ENCODE data around the gene TFAP2A.

Gene TFAP2A

DNA sequence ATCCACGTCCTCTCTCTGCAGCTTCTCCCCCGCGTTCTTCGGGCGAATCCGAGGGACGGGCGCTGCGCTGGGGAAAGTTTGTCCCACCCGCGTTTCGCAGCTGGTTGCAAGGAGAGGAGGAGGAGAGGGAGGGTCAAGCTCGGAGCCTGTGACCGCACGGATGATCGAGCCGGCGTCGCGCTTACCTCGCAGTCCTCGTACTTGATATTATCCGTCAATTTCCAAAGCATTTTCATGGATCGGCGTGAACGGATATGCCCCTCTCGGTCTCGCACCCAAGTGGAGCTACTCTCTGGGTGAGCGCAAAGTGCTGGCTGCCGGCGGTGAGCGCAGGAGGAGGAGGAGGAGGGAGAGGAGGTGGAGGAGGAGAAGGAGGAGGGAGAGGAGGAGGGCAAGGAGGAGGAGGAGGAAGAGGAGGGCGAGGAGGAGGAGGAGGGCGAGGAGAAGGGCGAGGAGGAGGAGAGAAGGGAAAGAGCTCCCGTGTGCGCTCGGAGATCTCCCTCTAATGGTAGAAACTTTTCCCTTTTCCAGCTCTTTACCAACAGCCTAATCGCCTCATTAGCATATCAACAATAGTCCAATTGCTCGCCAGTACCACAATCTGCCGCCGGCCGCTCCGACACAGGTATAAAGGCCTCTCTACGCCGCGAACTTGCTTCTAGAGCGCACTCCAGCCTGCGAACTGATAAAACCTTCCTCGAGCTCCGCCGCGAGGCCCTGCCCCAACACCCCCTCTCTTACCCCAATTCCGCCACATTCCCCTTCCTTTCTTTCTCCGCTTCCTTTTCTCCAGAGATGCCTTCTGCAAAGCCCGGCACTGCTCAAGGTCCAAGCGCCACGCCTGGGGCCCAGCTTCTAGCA lies at the start of gene TFAP2A:
TFAP2A (minus strand) TSS at position 319 of the 861 bp plus-strand sequence; CDS start at position 236, 83 bp downstream.
- no peak for DNase-seq (ENCODE audit: low read depth)

DNA sequence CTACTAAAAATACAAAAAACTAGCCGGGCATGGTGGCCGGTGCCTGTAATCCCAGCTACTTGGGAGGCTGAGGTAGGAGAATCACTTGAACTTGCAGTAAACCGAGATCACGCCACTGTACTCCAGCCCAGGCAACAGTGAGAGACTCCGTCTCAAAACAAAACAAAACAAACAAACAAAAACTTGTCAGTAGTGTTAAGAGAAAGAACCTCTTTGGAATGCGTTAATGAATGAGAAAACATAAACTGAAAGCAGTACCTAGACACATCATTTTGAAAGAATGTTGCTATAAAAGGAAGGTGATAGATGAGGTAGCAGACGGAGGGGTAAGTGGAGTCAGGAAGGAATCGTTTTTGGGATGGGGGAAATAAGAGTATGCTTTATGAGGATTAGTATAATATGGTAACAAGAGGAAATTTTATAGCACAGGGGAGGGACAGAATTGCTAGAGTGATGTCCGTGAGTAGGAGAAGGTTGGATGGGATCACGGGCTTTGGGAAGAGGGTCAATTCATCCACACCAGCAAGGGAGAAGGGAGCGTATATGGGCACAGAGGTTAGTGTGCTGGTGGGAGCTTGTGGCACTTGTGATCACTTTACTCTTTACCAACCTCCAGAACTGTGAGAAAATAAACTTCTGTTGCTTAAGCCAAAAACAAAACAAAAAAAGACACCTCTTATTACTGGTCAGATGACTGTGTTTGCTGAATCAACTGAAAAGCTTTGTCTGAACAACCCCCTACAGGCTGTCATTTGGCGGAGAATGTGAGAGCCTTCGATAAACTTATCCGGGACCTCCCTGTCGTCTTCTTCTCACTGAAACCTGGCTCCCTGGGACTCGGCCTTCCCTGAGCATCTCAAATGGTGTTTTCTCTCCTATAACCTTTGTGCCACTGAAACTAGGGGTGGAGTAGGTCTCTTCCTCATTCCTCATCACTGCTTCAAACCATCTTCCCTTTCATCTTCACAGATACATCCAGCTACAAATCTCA lies 48.9 kb upstream of the TFAP2A start:
- no peak for DNase-seq (ENCODE audit: low read depth)

DNA sequence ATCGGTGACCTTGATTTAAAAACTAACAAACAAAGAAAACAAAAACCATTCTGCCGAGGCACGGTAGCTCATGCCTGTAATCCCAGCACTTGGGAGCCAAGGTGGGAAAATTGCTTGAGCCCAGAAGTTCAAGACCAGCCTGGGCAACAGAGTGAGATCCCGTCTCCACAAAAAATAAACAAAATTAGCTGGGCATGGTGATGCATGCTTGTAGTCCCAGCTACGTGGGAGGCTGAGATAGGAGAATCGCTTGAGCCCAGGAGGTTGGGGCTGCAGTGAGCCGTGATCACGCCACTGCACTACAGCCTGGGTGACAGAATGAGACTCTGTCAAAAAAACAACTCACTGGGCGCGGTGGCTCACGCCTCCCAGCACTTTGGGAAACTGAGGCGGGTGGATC lies 48.2 kb upstream of the TFAP2A start:
- DNase-seq (ENCODE audit: low read depth): no peak

DNA sequence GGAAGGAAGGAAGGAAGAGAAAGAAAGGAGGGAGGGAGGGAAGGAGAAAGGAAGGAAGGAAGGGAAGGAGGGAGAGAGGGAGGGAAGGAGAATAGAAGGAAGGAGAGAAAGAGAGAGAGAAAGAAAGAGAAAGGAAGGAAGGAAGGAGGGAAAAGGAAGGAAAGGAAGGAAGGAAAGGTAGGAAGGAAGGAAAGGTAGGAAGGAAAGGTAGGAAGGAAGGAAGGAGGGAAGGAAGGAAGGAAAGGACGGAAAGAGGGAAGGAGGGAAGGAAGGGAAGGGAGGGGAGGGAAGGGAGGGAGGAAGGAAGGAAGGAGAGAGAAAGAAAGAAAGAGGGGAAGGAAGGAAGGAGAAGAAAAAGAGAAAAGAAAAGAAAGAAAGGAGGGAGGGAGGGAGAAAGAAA lies 47.0 kb upstream of the TFAP2A start:
- DNase-seq (ENCODE audit: low read depth): no peak

DNA sequence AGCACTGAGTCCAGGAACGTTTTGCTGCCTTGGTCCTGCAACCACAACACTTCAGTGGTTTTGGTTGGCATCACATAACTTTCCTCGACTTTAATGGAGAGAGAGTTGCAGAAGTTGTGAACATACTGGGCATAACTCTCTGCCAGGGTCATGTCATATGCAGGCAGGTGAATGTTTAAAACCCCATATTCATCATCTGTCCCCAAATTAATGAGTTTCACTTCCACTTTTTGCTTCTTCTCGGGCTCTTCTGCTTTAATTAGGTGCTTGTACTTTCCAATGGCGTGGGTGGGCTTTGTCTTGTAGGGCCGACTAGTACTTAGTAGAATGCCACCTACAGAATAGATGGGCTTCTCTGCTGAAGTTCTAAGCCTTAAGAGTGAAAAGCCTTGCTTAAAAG lies 45.2 kb upstream of the TFAP2A start:
- DNase-seq (ENCODE audit: low read depth): no peak

DNA sequence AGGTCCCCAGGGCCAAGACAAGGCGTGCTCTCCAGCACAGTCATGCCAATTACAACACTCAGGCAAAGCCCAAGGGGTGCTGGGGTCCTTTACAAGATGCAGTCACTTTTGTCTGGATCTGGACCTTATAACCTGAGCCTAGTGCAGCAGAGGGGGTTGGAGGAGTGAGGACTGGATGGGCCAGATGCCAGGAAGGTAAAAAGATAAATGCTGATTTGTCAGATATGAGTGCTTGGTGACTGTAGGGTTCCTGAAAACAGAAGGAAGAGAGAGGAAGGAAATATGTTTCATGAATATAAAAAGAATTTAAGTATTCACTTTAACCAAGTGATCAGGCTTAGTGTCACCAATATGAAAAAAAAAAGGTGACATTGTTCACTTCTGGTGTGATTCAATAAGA lies 43.4 kb upstream of the TFAP2A start:
- no peak for DNase-seq (ENCODE audit: low read depth)

DNA sequence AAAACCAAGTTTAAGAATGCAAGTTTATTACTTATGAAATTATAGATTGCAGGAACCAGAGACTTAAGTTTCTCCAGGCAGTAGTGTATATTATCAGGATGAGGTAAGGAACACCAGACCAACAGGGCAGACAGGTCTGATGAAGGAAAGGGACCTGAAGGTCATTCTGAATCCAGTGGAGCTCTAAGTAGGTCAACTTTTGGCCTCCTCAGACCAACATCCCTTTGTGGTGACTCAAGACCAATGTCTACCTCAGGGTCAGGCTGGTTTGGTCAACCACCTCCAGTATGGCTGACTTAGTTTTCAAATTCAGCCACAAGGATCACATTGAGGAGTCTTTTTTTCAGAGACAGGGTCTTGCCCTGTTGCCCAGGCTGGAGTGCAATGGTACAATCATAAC lies 38.7 kb upstream of the TFAP2A start:
- DNase-seq (ENCODE audit: low read depth): no peak

DNA sequence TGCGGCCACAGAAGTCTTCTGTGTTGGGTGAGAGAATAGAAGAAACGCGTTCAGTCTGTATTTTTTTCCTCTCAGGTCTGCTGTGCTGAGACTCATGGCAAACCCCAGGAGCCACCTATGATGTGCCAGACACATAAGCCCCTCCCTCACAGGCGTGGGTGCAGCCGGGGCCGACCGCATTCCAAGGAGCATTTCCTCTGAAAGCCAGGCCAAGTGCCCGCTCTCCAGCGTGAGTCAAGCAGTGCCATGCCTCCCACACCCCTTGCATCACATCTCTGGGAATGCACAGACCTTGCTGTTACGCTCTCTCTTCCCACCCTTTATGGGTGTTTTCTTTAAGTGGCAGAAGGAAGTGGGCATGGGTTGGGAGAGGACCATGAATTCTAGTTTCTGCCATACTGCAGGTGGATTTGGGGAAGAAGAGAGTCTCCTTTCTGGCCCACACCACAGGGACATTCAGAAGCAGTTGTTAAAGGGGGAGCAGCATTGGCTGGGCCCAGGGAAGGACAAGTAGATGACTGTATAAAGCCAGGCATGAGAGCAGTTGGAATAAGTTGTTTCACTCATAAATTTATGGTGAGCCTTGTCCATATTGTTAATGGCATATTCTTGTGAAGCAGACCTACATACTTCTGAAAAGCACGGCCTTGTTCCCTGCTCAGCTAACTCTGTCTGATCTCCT lies 37.1 kb upstream of the TFAP2A start:
- DNase-seq (ENCODE audit: low read depth): peak; percentile 53

DNA sequence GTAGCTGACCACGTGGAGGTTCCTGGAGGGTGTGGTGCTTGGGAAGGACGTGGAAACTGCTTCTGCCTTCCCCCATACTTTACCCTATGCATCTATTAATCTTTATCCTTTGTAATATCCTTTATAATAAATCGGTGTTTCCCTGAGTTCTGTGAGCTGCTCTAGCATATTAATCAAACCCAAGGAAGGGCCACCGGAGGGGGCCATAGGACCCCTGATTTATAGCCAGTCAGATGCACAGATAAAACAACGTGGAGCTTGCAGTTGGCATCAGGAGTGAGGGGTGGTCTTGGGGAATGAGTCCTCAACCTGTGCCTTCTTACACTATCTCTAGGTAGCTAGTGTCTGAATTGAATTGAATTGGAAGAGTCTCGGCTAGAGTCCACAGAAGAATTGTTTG lies 36.5 kb upstream of the TFAP2A start:
- no peak for DNase-seq (ENCODE audit: low read depth)

DNA sequence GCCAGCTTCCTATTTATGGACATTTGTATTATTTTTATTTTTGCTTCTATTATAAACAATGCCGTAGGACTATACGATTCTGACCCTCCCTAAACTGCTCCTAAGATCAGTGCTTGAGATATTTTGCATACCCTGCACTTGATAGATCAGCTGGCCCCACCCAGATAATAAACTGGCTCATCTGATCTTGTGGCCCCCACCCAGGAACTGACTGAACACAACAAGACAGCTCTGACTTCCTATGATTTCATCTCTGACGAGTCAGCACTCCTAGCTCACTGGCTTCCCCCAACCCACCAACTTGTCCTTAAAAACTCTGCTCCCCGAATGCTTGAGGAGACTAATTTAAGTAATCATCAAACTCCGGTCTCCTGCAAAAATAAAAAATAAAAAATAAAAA lies 34.9 kb upstream of the TFAP2A start:
- no peak for DNase-seq (ENCODE audit: low read depth)

DNA sequence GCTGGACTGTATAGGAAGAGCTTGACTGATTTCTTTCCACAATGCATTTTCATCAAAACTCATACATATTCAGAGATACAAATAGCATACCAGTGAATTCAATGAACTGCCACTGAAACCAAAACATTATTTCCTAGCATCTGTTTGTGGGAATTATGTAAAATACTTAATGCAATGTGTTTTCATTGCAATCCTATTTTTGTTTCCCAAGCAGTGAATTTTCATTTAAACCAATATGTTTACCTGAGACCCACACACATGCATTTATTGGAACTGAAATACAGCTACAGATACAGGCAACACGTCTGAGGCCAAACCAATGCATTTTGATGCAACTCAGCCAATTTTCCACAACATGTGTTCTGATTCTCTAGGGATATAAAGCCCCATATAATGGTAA lies 33.2 kb upstream of the TFAP2A start:
- DNase-seq (ENCODE audit: low read depth): no peak

DNA sequence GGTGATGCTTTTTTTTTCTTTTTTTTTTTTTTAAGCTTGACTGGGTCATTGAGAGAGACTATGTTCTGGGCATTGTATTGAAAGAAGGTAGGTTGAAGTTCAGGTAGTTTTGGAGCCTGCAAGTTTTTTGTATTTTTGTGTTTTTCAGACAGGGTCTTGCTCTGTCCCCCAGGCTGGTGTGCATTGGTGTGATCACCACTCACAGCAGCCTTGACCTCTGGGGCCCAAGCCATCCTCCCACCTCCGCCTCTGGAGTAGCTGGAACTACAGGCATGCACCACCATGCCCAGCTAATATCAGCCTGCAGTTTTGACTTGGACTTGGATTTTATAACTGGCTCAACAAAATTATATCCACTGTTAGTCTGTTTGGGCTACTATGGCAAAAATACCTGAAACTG lies 31.7 kb upstream of the TFAP2A start:
- DNase-seq (ENCODE audit: low read depth): no peak

DNA sequence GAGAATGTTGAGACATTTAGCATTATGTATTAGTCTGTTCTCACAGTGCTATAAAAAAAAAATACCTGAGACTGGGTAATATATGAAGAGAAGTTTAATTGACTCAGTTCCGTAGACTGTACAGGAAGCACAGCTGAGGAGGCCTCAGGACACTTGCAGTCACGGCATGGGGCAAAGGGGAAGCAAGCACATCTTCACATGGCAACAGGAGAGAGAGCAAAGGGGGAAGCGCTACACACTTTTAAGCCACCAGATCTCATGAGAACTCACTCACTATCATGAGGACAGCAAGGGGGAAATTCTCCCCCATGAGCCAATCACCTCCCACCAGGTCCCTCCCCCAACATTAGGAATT lies 26.8 kb upstream of the TFAP2A start:
- DNase-seq (ENCODE audit: low read depth): no peak

DNA sequence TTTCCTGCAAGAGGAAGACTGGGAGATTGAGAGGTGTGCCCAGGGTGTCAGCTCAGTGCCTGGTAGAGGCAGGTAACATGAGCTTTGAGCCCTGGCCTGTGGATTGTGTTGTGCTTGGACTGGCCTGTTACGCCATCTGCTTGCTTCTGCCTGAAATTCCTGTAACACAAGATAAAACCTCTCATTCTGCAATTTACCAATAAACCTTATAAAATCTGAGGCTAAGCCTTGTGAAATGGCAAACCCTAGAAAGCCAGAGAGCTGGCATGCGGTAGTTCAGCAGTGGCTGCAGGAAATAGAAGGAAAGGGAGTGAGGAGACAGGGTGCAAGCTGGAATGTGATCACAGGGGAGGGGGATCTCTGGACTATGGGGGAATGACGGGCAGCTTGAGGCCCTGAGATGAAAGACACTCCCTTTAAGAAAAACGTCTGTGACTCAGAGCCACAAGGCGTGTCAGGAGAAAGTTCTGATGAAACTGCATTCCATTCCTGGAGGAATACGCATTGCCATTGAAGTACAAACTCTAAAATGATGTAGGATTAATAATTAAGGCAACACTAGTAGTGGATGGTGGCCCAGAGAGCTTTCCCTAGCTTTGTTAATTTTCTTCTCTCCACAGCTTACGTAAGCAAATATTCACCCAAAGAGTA lies 26.3 kb upstream of the TFAP2A start:
- DNase-seq (ENCODE audit: low read depth): peak; percentile 87

DNA sequence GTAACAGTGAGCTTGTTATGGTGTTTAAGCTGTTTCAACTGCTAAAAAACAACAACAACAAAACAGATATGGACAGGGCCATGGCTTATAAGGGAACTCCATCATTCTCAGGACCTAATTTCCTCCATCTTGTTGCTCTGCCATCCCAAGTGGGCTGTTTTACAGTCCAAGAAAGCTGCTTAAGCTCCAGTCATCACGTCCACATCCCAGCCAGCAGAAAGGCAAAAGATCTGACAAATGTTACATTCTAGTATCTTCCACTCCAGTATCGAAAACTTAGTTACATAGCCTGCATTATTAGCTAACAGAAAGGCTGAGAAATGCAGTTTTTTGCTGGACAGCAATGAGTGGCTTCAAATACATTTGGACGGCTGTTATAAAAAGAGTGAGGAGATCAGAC lies 23.0 kb upstream of the TFAP2A start:
- no peak for DNase-seq (ENCODE audit: low read depth)

DNA sequence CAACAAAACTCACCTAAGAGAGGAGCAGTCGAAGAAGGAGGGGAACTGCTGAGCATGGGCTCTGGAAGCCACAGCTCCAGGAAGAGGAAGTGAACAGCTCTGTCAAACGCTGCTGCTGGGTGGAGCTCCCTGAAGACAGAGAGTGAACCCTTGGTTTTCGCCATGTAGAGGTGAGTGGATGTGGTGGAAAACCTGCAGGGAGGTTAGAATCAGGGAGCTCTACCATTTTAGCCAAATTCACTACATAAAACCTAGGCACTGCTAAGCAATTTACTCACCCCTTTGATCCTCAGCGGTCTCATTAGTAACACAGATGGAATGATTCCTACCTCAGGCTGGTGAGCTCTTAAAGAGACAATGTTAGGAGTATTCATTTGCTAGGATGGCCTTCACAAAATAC lies 19.4 kb upstream of the TFAP2A start:
- DNase-seq (ENCODE audit: low read depth): no peak

DNA sequence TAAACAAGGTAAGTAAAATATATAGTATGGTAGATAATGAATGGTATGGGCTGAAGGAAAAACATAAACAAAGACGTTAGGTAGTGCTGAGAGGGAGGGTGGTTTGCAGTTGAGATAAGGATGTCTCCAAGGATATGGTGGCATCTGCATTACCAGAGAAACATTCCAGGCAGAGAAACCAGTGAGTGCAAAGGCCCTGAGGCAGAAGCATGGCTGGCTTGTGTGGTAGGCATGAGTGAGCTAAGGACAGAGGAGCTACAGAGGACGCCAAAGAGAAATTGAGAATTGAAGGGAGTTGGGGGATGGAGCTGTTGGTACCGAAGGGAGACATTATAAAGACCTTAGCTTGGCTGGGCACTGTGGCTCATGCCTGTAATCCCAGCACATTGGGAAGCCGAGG lies 18.4 kb upstream of the TFAP2A start:
- DNase-seq (ENCODE audit: low read depth): no peak

DNA sequence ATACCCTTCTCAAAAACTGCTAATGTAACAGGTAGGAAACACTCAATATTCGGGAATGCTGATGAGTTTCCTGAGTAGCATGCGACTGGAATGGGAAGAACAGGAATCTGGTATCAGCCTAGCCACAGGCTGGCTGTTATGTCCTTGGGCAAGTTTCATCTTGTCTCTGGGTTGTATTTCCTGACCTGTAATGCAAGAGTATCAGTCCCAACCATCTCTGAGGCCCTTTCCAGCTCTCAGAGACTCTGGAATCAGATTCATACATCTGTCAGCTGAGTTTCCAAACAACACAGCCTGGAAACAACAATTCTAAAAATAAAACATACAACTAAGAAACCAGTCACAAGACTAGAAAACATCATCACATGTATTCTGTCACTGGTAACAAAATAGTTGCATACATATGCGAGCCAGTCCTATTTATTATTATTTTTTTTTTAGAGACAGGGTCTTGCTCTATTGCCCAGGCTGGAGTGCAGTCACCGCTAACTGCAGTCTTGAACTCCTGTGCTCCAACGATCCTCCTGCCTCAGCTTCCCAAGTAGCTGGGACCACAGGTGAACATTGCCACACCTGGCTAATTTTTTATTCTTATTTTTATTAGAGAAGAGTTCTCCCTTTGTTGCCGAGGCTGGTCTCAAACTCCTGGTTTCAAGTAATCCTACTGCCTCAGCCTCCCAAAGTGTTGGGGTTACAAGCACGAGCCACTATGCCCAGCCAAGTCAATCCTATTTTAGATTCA lies 16.7 kb upstream of the TFAP2A start:
- no peak for DNase-seq (ENCODE audit: low read depth)

DNA sequence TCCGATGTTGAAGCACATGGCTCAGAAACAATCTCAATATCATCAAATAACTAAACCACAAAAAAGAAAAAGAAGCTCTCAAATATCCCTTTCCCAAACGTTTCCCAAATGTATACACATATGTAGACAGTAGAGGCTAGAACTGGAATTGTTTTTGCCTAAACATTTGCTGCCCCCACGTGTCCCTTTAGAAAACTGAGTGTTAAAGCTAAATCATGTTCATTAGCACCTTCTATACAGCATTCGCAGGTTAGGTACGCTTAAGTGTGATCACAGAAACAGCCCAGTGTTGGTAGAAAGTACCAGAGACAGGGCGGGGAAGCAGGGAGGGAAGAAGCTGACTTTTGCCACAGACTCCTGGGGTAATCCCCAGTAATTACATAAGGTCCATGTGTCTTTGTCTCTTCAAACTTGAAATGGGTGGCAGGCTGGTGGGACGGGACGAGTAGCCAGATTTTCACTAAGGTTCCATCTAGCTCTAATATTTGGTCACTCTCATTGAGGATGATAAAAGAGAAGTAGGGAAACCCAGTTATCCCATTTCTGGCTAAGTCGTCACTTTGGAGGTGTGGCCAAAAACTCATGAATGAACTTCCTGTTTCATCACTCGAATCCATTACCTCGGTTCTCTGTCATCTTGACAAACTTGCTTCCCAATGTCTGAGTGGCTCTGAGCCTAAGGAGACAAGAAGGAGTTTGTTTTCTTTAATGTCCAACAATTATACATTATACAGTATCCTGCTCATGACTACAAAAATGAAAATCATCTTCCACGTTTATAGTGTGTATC lies 15.0 kb upstream of the TFAP2A start:
- no peak for DNase-seq (ENCODE audit: low read depth)

DNA sequence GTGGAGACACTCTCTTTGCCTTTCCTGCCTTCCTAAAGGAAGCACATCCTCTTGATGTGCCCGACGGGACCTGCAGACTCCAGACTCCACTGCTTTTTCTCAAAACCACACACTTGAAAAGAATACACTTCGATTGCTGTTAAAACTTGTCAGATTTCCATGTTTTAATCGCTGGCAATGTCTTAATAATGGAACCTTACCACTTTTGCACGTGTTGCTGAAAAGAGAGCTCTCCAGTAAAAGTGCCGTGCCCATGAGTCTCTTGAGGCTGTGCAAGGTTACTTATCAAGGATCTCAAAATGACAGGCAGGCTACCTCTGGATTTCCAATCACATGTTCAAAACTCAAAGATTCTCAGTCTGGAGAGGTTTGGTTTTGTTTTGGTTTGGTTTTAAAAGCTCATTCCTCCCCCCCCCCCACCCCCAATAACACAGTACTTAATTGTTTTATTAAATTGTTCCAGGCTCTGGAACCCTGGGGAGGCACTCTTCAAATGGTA lies 12.0 kb upstream of the TFAP2A start:
- no peak for DNase-seq (ENCODE audit: low read depth)
